GM21367 (cell line): ENCODE results near the gene DDB1.

ENCODE experiments used
- ATAC-seq: cut with Tn5 transposase; IDR thresholded peaks from one replicate; pipeline ENCODE4 v1.9.1; 2021; ENCODE audit not compliant: unreplicated experiment

DDB1 gene

GRCh38 chr11:61332797-61333549 is at the start of gene DDB1, which contains the start of gene TKFC:
DDB1 (minus strand) TSS chr11:61333105; CDS start chr11:61332968, 137 bp downstream.
TKFC (plus strand) TSS chr11:61333228; CDS start chr11:61334729, 1,501 bp downstream.
- peak; percentile 86 for ATAC-seq

GRCh38 chr11:61380884-61381283 is 48.0 kb upstream of the DDB1 start:
- no peak for ATAC-seq

- ATAC-seq: no peak
Measured at GRCh38 chr11:61378713-61379313, 45.9 kb upstream of the DDB1 start.

- ATAC-seq: no peak
Measured at GRCh38 chr11:61377461-61378160, 44.7 kb upstream of the DDB1 start.

GRCh38 chr11:61375761-61376108 is 42.8 kb upstream of the DDB1 start:
- ATAC-seq: no peak

GRCh38 chr11:61372659-61373420 is 39.9 kb upstream of the DDB1 start:
- ATAC-seq: no peak

- ATAC-seq: no peak
Measured at GRCh38 chr11:61370349-61371005, 37.6 kb upstream of the DDB1 start.

- ATAC-seq: no peak
Measured at GRCh38 chr11:61369372-61370348, 36.8 kb upstream of the DDB1 start.

GRCh38 chr11:61368646-61369045 is 35.7 kb upstream of the DDB1 start:
- ATAC-seq: no peak

GRCh38 chr11:61367406-61367805 is 34.5 kb upstream of the DDB1 start:
- no peak for ATAC-seq

GRCh38 chr11:61364012-61364675 is 31.2 kb upstream of the DDB1 start:
- no peak for ATAC-seq

GRCh38 chr11:61362542-61362875 is 29.6 kb upstream of the DDB1 start:
- no peak for ATAC-seq

- peak; percentile 73 for ATAC-seq
Measured at GRCh38 chr11:61361741-61362541, 29.0 kb upstream of the DDB1 start, which contains the start of the genes CYB561A3 and TMEM138. CYB561A3 (minus strand) TSS chr11:61361882; CDS start chr11:61356713, 5,169 bp downstream. TMEM138 (plus strand) TSS chr11:61362374; CDS start chr11:61364391, 2,017 bp downstream.

GRCh38 chr11:61361237-61361740 is 28.4 kb upstream of the DDB1 start:
- no peak for ATAC-seq

GRCh38 chr11:61359516-61359915 is 26.6 kb upstream of the DDB1 start:
- ATAC-seq: no peak

GRCh38 chr11:61358566-61358965 is 25.7 kb upstream of the DDB1 start:
- no peak for ATAC-seq

- no peak for ATAC-seq
Measured at GRCh38 chr11:61357894-61358239, 25.0 kb upstream of the DDB1 start.
